OCI-M1 (cell line): ENCODE measurements around the gene FYTTD1.
A peak's percentile ranks its signal among the peaks of the same experiment; 100 is the strongest.

Experiments used
- DNase-seq: peaks from one replicate; lab custom pipeline; 2025; lab: John Stamatoyannopoulos, UW

The FYTTD1 gene

GRCh38 chr3:197737319-197737649, 12.4 kb upstream of the FYTTD1 start:
- DNase-seq: no peak

- DNase-seq: no peak
Observed at GRCh38 chr3:197737749-197738462, 11.8 kb upstream of the FYTTD1 start.

DNA sequence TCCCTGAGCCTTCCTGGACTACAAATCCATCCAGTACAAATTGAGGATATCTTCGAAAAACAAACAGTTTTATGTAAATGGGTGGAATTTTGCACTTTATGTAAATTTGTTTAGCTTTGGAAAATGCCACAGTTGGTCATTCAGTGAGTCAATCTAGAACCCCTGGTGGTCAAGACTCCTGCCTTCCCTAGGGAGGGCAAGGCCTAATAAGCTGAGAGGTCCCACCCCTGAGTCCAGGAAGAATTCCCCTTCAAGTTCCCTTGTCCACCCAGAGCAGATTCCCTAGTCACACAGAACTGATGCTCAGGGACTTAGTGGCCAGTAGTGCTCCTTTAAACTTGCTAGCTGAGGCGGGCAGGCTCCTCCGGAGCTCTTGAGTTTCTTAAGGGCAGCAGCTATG, 6.9 kb upstream of the FYTTD1 start:
- no peak for DNase-seq

DNA sequence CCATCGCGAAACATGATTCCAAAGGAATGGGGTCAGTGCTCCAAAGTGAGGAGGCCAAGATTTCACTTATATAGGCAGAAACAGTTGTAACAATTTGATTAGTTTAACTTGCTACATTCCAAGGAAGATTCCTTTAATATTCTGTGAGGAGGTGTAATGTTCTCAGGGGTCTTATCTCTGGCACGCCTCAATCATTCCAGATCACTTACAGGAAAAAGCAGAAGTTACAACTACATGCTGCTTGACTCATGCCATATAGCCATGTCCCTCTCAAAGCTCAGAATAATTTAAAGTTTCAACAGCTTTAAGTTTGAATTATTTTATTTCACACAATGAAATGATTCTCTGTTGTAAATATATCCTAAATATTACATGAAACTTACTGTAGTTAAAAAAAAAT, 3.5 kb upstream of the FYTTD1 start:
- peak; percentile 69 for DNase-seq

DNA sequence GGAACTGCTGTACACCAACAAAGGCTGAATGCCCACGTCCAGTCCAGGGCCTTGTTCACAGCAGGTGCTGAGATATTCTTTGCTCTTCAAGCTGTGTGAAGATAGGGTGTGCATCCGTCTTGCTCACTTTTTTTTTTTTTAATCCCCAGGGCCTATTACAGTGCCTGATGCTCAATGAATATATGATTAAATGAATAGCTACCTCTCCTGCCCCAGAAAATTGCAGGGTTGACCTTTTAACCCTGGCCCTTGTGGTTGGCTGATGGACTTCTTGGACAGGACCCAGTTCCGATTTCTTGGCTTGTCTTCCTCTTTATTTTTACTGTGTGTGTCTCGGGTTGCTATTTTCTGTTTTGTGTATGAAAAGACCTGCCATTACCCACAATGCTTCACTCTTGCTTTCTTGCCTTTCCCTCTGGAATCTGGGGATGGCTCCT, 2.9 kb upstream of the FYTTD1 start:
- peak; percentile 69 for DNase-seq

- DNase-seq: no peak
Observed at GRCh38 chr3:197748597-197749314, 927 bp upstream of the FYTTD1 start.

DNA sequence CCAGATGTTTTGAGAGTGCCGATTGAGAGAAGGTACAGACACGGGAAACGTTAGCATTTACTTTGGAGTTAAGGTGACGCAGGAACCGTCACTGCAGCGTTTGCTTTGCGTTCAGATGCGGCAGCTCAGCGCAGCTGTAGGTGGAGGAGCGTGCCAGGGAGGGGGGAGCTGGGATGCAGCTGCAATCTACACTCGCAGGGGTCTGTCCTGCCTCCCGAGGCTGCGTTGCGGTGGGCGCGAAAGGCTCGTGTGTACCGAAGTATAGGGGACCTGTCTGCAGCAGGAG, 425 bp upstream of the FYTTD1 start:
- DNase-seq: no peak

- peak; percentile 70 for DNase-seq
Observed at GRCh38 chr3:197750396-197750831, 731 bp downstream of the FYTTD1 start.

GRCh38 chr3:197750858-197751737, 1.4 kb downstream of the FYTTD1 start:
- peak; percentile 64 for DNase-seq

DNA sequence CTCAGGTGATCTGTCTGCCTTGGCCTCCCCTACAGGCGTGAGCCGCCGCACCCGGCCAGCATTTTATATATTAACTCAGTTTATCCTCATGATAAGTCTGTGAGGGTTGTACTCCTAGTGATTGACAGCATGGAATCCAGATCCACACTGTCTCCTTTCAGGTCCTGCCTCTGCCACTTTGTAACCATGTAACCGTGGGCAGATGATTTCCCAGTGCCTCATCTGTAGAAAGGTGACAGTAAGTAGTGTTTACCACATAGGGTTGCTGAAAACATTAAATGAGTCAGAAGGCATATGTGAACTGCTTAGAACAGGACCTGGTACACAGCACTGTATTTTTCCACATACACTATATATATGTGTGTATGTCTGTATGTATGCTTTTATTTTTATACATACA, 2.4 kb downstream of the FYTTD1 start:
- no peak for DNase-seq

GRCh38 chr3:197753263-197753662, 3.6 kb downstream of the FYTTD1 start:
- DNase-seq: no peak

GRCh38 chr3:197756704-197757103, 7.0 kb downstream of the FYTTD1 start:
- no peak for DNase-seq

- DNase-seq: no peak
Observed at GRCh38 chr3:197758512-197758911, 8.8 kb downstream of the FYTTD1 start.

- DNase-seq: no peak
Observed at GRCh38 chr3:197761784-197762183, 12.1 kb downstream of the FYTTD1 start.

GRCh38 chr3:197775317-197775716, 25.6 kb downstream of the FYTTD1 start:
- no peak for DNase-seq

- no peak for DNase-seq
Observed at GRCh38 chr3:197782230-197782629, 32.5 kb downstream of the FYTTD1 start.

- no peak for DNase-seq
Observed at GRCh38 chr3:197784019-197784585, 34.4 kb downstream of the FYTTD1 start.

DNA sequence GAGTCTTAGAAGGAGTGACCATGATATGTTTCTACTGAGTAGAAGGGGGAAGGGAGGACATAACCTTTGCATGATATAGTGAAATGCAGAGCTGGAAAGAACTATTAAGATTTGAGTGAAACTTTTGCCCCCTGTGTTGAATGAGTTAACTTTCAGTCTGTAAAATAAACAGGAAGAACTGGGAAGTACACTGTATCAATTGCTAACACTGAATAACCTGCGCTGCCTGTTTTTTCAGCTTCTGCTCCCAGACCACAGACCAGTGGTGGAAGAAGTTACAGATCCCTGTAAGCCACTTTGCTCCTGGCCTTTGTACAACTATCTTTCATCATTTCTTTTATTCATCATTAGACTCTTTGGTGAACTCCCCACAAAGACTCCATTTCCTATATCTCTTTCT, 37.7 kb downstream of the FYTTD1 start:
- no peak for DNase-seq

GRCh38 chr3:197789309-197789708, 39.6 kb downstream of the FYTTD1 start:
- DNase-seq: no peak

DNA sequence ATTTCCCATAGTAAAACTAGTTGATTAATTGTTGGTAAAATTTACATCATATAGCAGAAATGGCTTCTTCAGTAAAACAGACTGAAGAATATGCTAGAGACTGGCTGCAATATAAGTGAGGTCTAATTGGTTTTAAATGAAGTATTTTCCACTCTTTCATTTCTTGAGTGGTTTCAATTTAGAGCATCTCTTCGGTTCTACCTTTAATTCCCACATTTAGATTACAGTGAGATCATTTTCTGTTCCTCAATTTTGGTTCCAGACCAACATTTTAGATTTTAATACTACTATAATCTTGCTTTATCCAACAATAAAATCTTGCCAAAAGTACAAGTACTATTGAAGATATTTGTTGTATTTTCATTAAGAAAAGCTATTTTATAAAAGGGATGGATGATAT, 40.4 kb downstream of the FYTTD1 start:
- no peak for DNase-seq

DNA sequence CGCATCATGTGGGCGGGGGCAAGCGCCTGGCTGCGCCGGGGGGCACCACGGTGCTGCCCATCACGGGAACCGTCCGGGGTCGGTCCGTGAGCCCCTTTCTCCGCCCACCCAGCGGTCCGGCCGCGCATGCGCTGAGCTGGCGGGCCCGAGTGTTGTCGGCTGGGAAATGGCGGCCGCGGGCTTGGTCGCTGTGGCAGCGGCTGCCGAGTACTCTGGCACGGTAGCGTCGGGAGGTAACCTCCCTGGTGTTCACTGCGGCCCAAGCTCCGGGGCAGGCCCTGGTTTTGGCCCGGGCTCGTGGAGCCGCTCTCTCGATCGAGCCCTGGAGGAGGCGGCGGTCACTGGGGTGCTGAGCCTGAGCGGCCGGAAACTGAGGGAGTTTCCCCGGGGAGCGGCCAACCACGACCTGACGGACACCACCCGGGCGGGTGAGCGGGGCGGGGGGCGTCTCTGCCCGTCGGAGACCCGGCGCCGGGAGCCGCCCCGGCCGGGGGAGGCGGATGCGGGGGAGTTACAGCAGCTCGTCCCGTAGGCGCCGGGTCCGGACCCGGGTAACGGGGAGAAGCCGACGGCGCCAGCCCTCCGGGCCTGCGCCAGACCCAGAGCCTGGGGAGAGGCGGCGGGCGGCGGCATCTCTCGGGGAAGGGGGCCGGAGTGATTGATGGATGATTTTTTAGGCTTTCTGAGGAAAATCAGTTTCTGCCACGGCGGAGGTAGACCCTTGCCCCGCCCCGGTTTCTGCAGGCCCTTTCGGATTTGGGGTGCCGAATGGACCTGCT, 41.6 kb downstream of the FYTTD1 start, which contains the start of gene LRCH3:
LRCH3 (plus strand) TSS at position 142 of the 779 bp plus-strand sequence; CDS start at position 167, 25 bp downstream.
- peak; percentile 81 for DNase-seq
